HepG2 (cell line): ENCODE results near the gene POU6F2. TPM values are rescaled to one million over a fixed set of nuclear protein-coding genes. Genes with fewer than 3 reads are reported as not detected.

Experiments used
- ATAC-seq: fragments of 200-7000 bp; cut with Tn5 transposase; 3 replicates; pipeline ENCODE4 v1.9.1; 2020; ENCODE audit warnings: mild to moderate bottlenecking, moderate library complexity
- BruUV-seq: library from RNA; stranded (reverse); fragments of 400-500 nt; replicated peaks from 2 replicates; lab custom pipeline; 2021; lab: Mats Ljungman, UMichigan
- CTCF ChIA-PET: fragments of 300-600 bp; formaldehyde crosslinking; extraction: SDS; loops from one replicate; lab custom pipeline; 2021; ENCODE audit warnings: low total read pairs, inconsistent platforms, low intra/inter-chr PET ratio; lab: Yijun Ruan, JAX
- POLR2A ChIA-PET: fragments of 350-600 bp; sonication (Branson Sonifier 250); formaldehyde crosslinking; loops from one replicate; lab custom pipeline; 2020; ENCODE audit warnings: antibody characterized with exemption, inconsistent platforms; lab: Yijun Ruan, JAX
- DNase-seq: peaks from one replicate; pipeline ENCODE4 v3.0.0-alpha.2; 2015; ENCODE audit warnings: low spot score
- FAIRE-seq: peaks from 3 replicates; lab custom pipeline; 2011; peaks lifted over from hg19 to GRCh38; lab: Jason Lieb, UNC
- H2AFZ ChIP-seq: one replicate; pipeline ENCODE4 v1.6.1; 2011; ENCODE audit warnings: low read length, inconsistent platforms
- H3K27ac ChIP-seq: fragments of 300-600 bp; 3 replicates; pipeline ENCODE4 v1.8.0; 2011; ENCODE audit warnings: mixed run types, mild to moderate bottlenecking, mixed read lengths, low read length, inconsistent platforms; ENCODE audit not compliant: insufficient read depth; ENCODE audit errors: extremely low read length
- H3K27me3 ChIP-seq, 2 experiments: fragments of 200-600 bp in 1 of 2; 2 replicates in 1 of 2; 3 replicates in 1 of 2; pipeline versions ENCODE4 v1.6.0 to v1.8.0; 2011; ENCODE audit warnings: low read length in 2 of 2, mild to moderate bottlenecking in 2 of 2, moderate library complexity in 2 of 2, inconsistent platforms in 1 of 2; ENCODE audit not compliant: insufficient read depth in 2 of 2, control insufficient read depth in 1 of 2
- H3K36me3 ChIP-seq, 2 experiments: fragments of 200-600 bp in 1 of 2; replicated peaks in 1 of 2; 2 replicates in 1 of 2; 3 replicates in 1 of 2; pipeline versions ENCODE4 v1.5.1 to v1.8.0; 2011; ENCODE audit warnings: low read length in 2 of 2, inconsistent platforms in 1 of 2; ENCODE audit not compliant: insufficient read depth in 2 of 2, control insufficient read depth in 1 of 2
- H3K4me1 ChIP-seq: 2 replicates; pipeline ENCODE4 v1.5.1; 2012; ENCODE audit warnings: low read length, inconsistent platforms; ENCODE audit not compliant: insufficient read depth
- H3K4me2 ChIP-seq: 2 replicates; pipeline ENCODE4 v1.6.0; 2011; ENCODE audit warnings: low read depth, low read length, inconsistent platforms
- H3K4me3 ChIP-seq, 3 experiments: fragments of 200-600 bp in 1 of 3; sonication (generic), shearing (Covaris generic) in 1 of 3; replicated peaks in 1 of 3; 2 replicates each; pipeline ENCODE4 v1.5.1; 2011 to 2016; ENCODE audit warnings: low read length in 3 of 3, inconsistent platforms in 2 of 3, low read depth in 2 of 3, mild to moderate bottlenecking in 2 of 3, control low read depth in 1 of 3, mixed read lengths in 1 of 3; ENCODE audit not compliant: insufficient read depth in 1 of 3
- H3K79me2 ChIP-seq: one replicate; pipeline ENCODE4 v1.6.1; 2011; ENCODE audit warnings: low read length, inconsistent platforms; ENCODE audit not compliant: insufficient read depth
- H3K9ac ChIP-seq: 2 replicates; pipeline ENCODE4 v1.6.0; 2011; ENCODE audit warnings: mild to moderate bottlenecking, low read depth, low read length, inconsistent platforms; ENCODE audit not compliant: insufficient read depth
- H3K9me3 ChIP-seq: 2 replicates; pipeline ENCODE4 v1.5.1; 2012; ENCODE audit warnings: mild to moderate bottlenecking, low read length
- H4K20me1 ChIP-seq: 2 replicates; pipeline ENCODE4 v1.6.0; 2011; ENCODE audit warnings: inconsistent platforms, mild to moderate bottlenecking, low read length, moderate library complexity; ENCODE audit not compliant: insufficient read depth
- BRD4 ChIP-seq: sonication (generic); formaldehyde crosslinking; IDR thresholded peaks from 2 replicates; pipeline ENCODE4 v1.4.0; 2020; ENCODE audit warnings: missing genetic modification reagents
- CENPX ChIP-seq: sonication (generic); formaldehyde crosslinking; IDR thresholded peaks from 2 replicates; pipeline ENCODE4 v1.9.0; 2021; ENCODE audit warnings: mild to moderate bottlenecking, missing genetic modification reagents, moderate library complexity
- DBP ChIP-seq: sonication (generic); formaldehyde crosslinking; IDR thresholded peaks from 2 replicates; pipeline ENCODE4 v1.4.0; 2020; ENCODE audit warnings: missing genetic modification reagents; ENCODE audit errors: not compliant biosample characterization
- GPBP1L1 ChIP-seq: sonication (generic); formaldehyde crosslinking; IDR thresholded peaks from 2 replicates; pipeline ENCODE4 v1.5.0; 2020; ENCODE audit warnings: mild to moderate bottlenecking, missing genetic modification reagents
- HHEX ChIP-seq: IDR thresholded peaks from 2 replicates; pipeline ENCODE4 v1.6.1; 2016; ENCODE audit warnings: control low read depth
- HNF1B ChIP-seq: sonication (generic); formaldehyde crosslinking; IDR thresholded peaks from 2 replicates; pipeline ENCODE4 v1.5.1; 2020; ENCODE audit warnings: mild to moderate bottlenecking, moderate library complexity, missing genetic modification reagents
- KLF11 ChIP-seq: IDR thresholded peaks from 2 replicates; pipeline ENCODE4 v1.6.1; 2016; ENCODE audit warnings: missing compliant biosample characterization
- MED1 ChIP-seq: sonication (generic); formaldehyde crosslinking; IDR thresholded peaks from 2 replicates; pipeline ENCODE4 v1.4.0; 2020; ENCODE audit warnings: missing genetic modification reagents
- MIXL1 ChIP-seq: IDR thresholded peaks from 2 replicates; pipeline ENCODE4 v1.6.1; 2016
- MTA3 ChIP-seq: sonication (generic); formaldehyde crosslinking; IDR thresholded peaks from 2 replicates; pipeline ENCODE4 v1.4.0; 2020; ENCODE audit warnings: missing genetic modification reagents
- MZF1 ChIP-seq: sonication (generic); formaldehyde crosslinking; IDR thresholded peaks from 2 replicates; pipeline ENCODE4 v1.8.1; 2023; ENCODE audit warnings: mild to moderate bottlenecking, missing genetic modification reagents, borderline replicate concordance
- SALL1 ChIP-seq: sonication (generic); formaldehyde crosslinking; IDR thresholded peaks from 2 replicates; pipeline ENCODE4 v1.8.0; 2022; ENCODE audit warnings: mild to moderate bottlenecking, missing genetic modification reagents
- ZBTB21 ChIP-seq: sonication (generic); formaldehyde crosslinking; IDR thresholded peaks from 2 replicates; pipeline ENCODE4 v1.4.0; 2020; ENCODE audit warnings: missing genetic modification reagents
- ZKSCAN8 ChIP-seq: IDR thresholded peaks from 2 replicates; pipeline ENCODE4 v1.6.1; 2016; ENCODE audit warnings: borderline replicate concordance, missing genetic modification reagents, missing compliant biosample characterization
- ZNF605 ChIP-seq: sonication (generic); formaldehyde crosslinking; IDR thresholded peaks from 2 replicates; pipeline ENCODE4 v1.8.0; 2022; ENCODE audit warnings: mild to moderate bottlenecking, missing genetic modification reagents
- ZNF709 ChIP-seq: sonication (generic); formaldehyde crosslinking; IDR thresholded peaks from 2 replicates; pipeline ENCODE4 v1.5.0; 2020; ENCODE audit warnings: mild to moderate bottlenecking, missing genetic modification reagents
- ZSCAN30 ChIP-seq: sonication (generic); formaldehyde crosslinking; IDR thresholded peaks from 2 replicates; pipeline ENCODE4 v1.5.0; 2020; ENCODE audit warnings: mild to moderate bottlenecking, missing genetic modification reagents
- WGBS: methylation state at CpG from one replicate; pipeline ENCODE4 v1.1.6; 2017; ENCODE audit warnings: low lambda C conversion rate; 5-methylcytosine and 5-hydroxymethylcytosine counted together
- in situ Hi-C: cut with HindIII; loops from 2 replicates; pipeline ENCODE4 v1.10.0; 2017; ENCODE audit warnings: low pct_unique_long_range_greater_than_20kb; ENCODE audit not compliant: extremely low pct_ligation_motif_present
- intact Hi-C: fragments of 100-400 bp; cut with micrococcal nuclease; formaldehyde crosslinking; loops from one replicate; pipeline ENCODE4 v1.10.0; 2022; ENCODE audit not compliant: unreplicated experiment
- polyA plus RNA-seq, 8 experiments: library from polyadenylated mRNA; depleted of rRNA in 3 of 8; stranded (reverse) in 7 of 8; unstranded in 1 of 8; fragments of >200 nt; fragmentation: Illumina TruSeq in 4 of 8; extraction: Trizol in 4 of 8; gene quantifications; 2 replicates each; pipeline versions ENCODE4 v1.2.1 to v1.2.3, GENCODE V29; 2011 to 2016; ENCODE audit warnings: low read depth in 4 of 8, missing spikeins in 1 of 8, mixed read lengths in 1 of 8; ENCODE audit not compliant: insufficient read depth in 1 of 8
- total RNA-seq, 5 experiments: library from RNA; depleted of rRNA; stranded (reverse); fragments of >200 nt; fragmentation: Illumina TruSeq; extraction: Trizol; gene quantifications; 2 replicates each; pipeline ENCODE4 v1.2.3, GENCODE V29; 2016; ENCODE audit warnings: low read depth in 1 of 5
- TF ChIP-seq, protein P1 (sequence below): IDR thresholded peaks from 2 replicates; pipeline ENCODE4 v1.6.1; 2012; ENCODE audit warnings: inconsistent platforms
- TF ChIP-seq, protein P2 (sequence below): sonication (generic); formaldehyde crosslinking; conservative IDR thresholded peaks from 2 replicates; pipeline ENCODE4 v1.8.0; 2022; ENCODE audit warnings: missing genetic modification reagents

POU6F2 gene
- total and polyA plus RNA-seq, 2 of the 13 experiments (the other 11 are each of a cell fraction or from before 2014, with no cell fraction given), result not detected

DNA sequence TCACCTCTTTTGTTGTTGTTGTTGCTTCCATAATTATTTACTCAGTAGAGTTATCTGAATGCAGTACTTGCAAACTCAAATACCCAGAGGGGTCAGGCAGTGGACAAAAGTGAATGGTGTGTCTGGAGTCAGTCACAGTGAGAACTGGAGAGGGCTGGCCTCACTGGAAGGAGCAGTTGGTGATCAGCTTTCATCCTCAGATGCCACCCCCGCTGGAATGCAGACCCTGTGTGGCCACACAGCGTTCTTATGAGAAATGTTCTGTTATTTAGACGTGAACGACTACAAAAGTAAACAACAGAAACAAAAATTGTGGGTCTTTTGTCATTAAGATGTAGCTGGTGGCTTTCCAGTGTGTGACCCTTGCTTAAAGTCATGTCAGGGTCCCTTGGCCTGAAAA, 39.1 kb upstream of the POU6F2 start:
- H4K20me1 ChIP-seq, result no peaks in the 10 kb centered on the region
- peaks cover 0 to 5% of the 10 kb centered on the region in 2 experiments; a peak in 2 of 5 replicates for H3K27me3 ChIP-seq
- H3K27ac ChIP-seq, result no peak overlapping the region
- ATAC-seq (no peak), DNase-seq (no peak), FAIRE-seq (no peak)
- intact Hi-C loops (no loop called here), in situ Hi-C loops (no loop called here)
- no peak overlapping the region for H3K9ac ChIP-seq
- H2AFZ ChIP-seq, result no peak overlapping the region
- BruUV-seq, result no TSS peak
- H3K79me2 ChIP-seq, result no peaks in the 10 kb centered on the region
- H3K4me1 ChIP-seq, result no peaks in the 10 kb centered on the region
- no peak overlapping the region for H3K4me3 ChIP-seq
- H3K36me3 ChIP-seq, result no peaks in the 10 kb centered on the region
- 0% methylated on average over 4 of the region's 4 CpGs for WGBS
- H3K4me2 ChIP-seq, result no peak overlapping the region
- TF ChIP-seq ZNF709 (CRISPR knock-in tag) (no peak), ZKSCAN8 (CRISPR knock-in tag) (no peak), HHEX (CRISPR knock-in tag) (no peak), MED1 (no peak), ZBTB21 (CRISPR knock-in tag) (no peak), HNF1B (CRISPR knock-in tag) (no peak), MIXL1 (no peak), KLF11 (CRISPR knock-in tag) (no peak), BRD4 (CRISPR knock-in tag) (no peak), CENPX (CRISPR knock-in tag) (no peak), ZNF605 (CRISPR knock-in tag) (no peak), ZSCAN30 (no peak), MTA3 (CRISPR knock-in tag) (no peak), DBP (CRISPR knock-in tag) (no peak), SALL1 (CRISPR knock-in tag) (no peak), GPBP1L1 (CRISPR knock-in tag) (no peak), MZF1 (CRISPR knock-in tag) (no peak)
- TF ChIP-seq, protein P1, sequence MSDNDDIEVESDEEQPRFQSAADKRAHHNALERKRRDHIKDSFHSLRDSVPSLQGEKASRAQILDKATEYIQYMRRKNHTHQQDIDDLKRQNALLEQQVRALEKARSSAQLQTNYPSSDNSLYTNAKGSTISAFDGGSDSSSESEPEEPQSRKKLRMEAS, result no peak
- TF ChIP-seq, protein P2, sequence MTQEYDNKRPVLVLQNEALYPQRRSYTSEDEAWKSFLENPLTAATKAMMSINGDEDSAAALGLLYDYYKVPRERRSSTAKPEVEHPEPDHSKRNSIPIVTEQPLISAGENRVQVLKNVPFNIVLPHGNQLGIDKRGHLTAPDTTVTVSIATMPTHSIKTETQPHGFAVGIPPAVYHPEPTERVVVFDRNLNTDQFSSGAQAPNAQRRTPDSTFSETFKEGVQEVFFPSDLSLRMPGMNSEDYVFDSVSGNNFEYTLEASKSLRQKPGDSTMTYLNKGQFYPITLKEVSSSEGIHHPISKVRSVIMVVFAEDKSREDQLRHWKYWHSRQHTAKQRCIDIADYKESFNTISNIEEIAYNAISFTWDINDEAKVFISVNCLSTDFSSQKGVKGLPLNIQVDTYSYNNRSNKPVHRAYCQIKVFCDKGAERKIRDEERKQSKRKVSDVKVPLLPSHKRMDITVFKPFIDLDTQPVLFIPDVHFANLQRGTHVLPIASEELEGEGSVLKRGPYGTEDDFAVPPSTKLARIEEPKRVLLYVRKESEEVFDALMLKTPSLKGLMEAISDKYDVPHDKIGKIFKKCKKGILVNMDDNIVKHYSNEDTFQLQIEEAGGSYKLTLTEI (CRISPR knock-in tag), result no peak
- H3K9me3 ChIP-seq, result no peaks in the 10 kb centered on the region
- POLR2A ChIA-PET, result no interaction called here
- CTCF ChIA-PET, result no interaction called here
